Cardiac muscle cell (in vitro differentiated cells and primary cell): ENCODE data around the gene FADS1. TPM values are rescaled to one million over a fixed set of nuclear protein-coding genes. Genes with fewer than 3 reads are reported as not detected.

Source experiments
- DNase-seq, 2 donors: peaks; one replicate each; pipeline versions ENCODE4 v3.0.0 to v3.0.0-alpha.2; 2010 to 2017; ENCODE audit warnings: low read depth in 1 of 2, low spot score in 1 of 2
- H3K27ac ChIP-seq: fragments of 200-600 bp; sonication (generic); 2 replicates; pipeline ENCODE4 v1.5.1; 2016
- H3K27me3 ChIP-seq: fragments of 200-600 bp; sonication (generic); 2 replicates; pipeline ENCODE4 v1.6.0; 2016; ENCODE audit warnings: control low read depth
- H3K36me3 ChIP-seq: fragments of 200-600 bp; sonication (generic); 2 replicates; pipeline ENCODE4 v1.5.1; 2016; ENCODE audit warnings: control low read depth
- H3K4me1 ChIP-seq: fragments of 200-600 bp; sonication (generic); 2 replicates; pipeline ENCODE4 v1.8.1; 2017; ENCODE audit warnings: low read depth, mild to moderate bottlenecking, mixed run types
- H3K4me3 ChIP-seq: fragments of 200-600 bp; sonication (generic); 2 replicates; pipeline ENCODE4 v1.5.1; 2016; ENCODE audit warnings: mild to moderate bottlenecking
- H3K9me3 ChIP-seq: fragments of 200-600 bp; sonication (generic); 2 replicates; pipeline ENCODE4 v1.5.1; 2017; ENCODE audit warnings: low read depth, mild to moderate bottlenecking, control low read depth
- polyA plus RNA-seq: library from polyadenylated mRNA; unstranded; fragments of >200 nt; fragmentation: Nextera tagmentation; extraction: Ambion mirVana; gene quantifications from 2 replicates; pipeline ENCODE4 v1.2.1, GENCODE V29; 2016
- total RNA-seq: library from RNA; depleted of rRNA; stranded (reverse); fragments of >200 nt; gene quantifications from 2 replicates; pipeline ENCODE4 v1.2.3, GENCODE V29; 2016
- TF ChIP-seq, protein P1 (sequence below): IDR thresholded peaks from 2 replicates; pipeline ENCODE4 v1.5.1; 2012; ENCODE audit warnings: low read depth, mild to moderate bottlenecking, low read length

Gene FADS1
- total RNA-seq (114 and 164 TPM in 2 replicates), polyA plus RNA-seq (183 and 249 TPM in 2 replicates)

DNA sequence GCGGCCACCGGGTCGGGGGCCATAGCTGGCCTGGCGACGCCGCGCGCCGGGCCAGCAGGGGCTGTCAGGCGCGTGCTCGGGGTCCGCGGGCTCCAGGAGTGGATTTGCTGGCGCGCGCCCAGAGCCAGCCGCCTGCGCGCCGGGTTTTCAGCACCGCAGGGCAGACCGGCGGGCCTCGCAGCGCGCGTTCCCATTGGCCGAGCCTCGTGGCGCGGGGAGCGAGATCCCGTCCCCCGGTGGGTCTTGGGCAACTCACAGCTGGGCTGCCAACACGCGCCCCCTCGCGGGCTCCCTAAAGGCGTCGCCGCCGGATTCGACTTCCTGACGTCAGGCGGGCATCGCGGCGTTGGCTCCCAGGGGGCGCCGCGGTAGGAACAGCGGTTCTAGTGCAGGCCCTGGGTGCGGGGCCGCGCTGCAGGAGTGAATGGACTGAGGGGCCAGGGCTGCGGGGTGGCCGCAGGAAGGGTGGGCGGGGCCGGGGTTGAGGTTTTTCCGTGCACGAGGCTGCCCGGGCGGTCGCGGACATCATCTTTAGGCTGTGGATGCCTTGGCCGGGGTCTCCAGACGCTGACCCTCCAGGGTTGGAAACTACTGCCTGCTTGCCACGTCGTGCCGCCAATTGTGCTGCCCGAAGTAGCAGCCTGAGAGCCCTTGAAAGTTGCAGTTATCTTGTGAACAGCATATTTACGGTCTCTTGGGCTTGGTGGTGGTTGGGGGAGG lies at the start of gene FADS1:
TSS of gene FADS1 (minus strand) at position 268 of the 720 bp plus-strand sequence. CDS start at position 194, 74 bp downstream.
- Histone ChIP-seq H3K27ac (peak within 1 kb of the TSS; percentile 97), H3K4me3 (peak within 1 kb of the TSS; percentile 59), H3K27me3 (no peaks in the 10 kb centered on the region), H3K4me1 (peaks cover 15% of the 10 kb centered on the region), H3K36me3 (peaks cover 14% of the 10 kb centered on the region), H3K9me3 (no peaks in the 10 kb centered on the region)
- TF ChIP-seq, protein P1, sequence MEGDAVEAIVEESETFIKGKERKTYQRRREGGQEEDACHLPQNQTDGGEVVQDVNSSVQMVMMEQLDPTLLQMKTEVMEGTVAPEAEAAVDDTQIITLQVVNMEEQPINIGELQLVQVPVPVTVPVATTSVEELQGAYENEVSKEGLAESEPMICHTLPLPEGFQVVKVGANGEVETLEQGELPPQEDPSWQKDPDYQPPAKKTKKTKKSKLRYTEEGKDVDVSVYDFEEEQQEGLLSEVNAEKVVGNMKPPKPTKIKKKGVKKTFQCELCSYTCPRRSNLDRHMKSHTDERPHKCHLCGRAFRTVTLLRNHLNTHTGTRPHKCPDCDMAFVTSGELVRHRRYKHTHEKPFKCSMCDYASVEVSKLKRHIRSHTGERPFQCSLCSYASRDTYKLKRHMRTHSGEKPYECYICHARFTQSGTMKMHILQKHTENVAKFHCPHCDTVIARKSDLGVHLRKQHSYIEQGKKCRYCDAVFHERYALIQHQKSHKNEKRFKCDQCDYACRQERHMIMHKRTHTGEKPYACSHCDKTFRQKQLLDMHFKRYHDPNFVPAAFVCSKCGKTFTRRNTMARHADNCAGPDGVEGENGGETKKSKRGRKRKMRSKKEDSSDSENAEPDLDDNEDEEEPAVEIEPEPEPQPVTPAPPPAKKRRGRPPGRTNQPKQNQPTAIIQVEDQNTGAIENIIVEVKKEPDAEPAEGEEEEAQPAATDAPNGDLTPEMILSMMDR = peak; percentile 58
- peak; percentile 97 to 99 for DNase-seq

DNA sequence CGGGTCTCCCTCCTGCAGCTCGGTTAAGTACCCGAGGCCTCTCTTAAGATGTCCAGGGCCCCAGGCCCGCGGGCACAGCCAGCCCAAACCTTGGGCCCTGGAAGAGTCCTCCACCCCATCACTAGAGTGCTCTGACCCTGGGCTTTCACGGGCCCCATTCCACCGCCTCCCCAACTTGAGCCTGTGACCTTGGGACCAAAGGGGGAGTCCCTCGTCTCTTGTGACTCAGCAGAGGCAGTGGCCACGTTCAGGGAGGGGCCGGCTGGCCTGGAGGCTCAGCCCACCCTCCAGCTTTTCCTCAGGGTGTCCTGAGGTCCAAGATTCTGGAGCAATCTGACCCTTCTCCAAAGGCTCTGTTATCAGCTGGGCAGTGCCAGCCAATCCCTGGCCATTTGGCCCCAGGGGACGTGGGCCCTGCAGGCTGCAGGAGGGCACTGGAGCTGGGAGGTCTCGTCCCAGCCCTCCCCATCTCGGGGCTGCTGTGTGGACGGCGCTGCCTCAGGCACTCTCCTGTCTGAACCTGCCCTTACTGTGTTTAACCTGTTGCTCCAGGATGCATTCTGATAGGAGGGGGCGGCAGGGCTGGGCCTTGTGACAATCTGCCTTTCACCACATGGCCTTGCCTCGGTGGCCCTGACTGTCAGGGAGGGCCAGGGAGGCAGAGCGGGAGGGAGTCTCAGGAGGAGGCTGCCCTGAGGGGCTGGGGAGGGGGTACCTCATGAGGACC lies 49.6 kb upstream of the FADS1 start:
- peaks cover 39% of the 10 kb centered on the region for H3K4me1 ChIP-seq
- no peaks in the 10 kb centered on the region for H3K9me3 ChIP-seq
- no peak for DNase-seq
- no peaks in the 10 kb centered on the region for H3K27me3 ChIP-seq
- H3K27ac ChIP-seq = no peak overlapping the region
- H3K36me3 ChIP-seq = peaks cover 8% of the 10 kb centered on the region
- H3K4me3 ChIP-seq = no peak overlapping the region
- TF ChIP-seq, protein P1 = no peak

DNA sequence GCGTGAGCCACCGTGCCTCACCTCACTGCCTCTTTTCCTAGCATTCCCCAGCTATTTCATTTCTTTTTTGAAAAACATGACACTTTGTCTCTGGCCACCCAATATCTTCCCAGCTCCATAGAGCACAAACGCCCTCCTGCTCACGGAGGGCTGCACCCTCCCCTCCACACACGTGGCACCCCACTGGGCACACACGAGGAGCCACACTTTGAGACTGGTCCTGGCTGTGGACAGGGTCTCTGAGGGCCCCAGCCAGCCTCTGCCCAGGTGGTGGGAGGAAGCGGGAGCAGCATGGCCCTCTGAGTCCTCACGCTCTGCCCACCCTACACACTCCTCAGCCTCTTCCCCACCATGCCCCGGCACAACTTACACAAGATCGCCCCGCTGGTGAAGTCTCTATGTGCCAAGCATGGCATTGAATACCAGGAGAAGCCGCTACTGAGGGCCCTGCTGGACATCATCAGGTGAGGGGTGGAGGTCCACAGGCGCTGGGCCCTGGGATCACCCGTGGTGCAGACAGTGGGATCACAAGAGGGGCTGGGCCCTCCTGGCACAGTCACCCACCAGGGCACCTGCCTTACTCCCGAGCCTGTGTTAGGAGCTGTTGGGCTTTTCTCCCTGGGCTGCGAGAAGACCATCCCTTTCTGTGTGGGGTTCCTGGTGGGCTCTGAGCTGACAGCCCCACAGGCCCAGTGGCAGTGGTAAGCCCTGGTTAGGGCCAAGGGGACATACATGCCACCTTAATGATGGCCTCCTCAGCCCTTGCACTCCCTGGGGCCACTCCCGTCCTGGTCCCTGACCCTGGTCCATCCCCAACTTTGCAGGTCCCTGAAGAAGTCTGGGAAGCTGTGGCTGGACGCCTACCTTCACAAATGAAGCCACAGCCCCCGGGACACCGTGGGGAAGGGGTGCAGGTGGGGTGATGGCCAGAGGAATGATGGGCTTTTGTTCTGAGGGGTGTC lies 48.3 kb upstream of the FADS1 start:
- Histone ChIP-seq H3K27ac (no peak overlapping the region), H3K4me1 (peaks cover 28% of the 10 kb centered on the region), H3K27me3 (no peaks in the 10 kb centered on the region), H3K9me3 (no peaks in the 10 kb centered on the region), H3K36me3 (peaks cover 13% of the 10 kb centered on the region), H3K4me3 (no peak overlapping the region)
- DNase-seq = no peak
- TF ChIP-seq, protein P1 = no peak

GRCh38 chr11:61863548-61864081 lies 46.8 kb upstream of the FADS1 start:
- Histone ChIP-seq H3K36me3 (peaks cover 23% of the 10 kb centered on the region), H3K27ac (peak overlapping the region; percentile 93), H3K9me3 (no peaks in the 10 kb centered on the region), H3K4me3 (no peak overlapping the region), H3K27me3 (no peaks in the 10 kb centered on the region), H3K4me1 (peaks cover 18% of the 10 kb centered on the region)
- TF ChIP-seq, protein P1 = no peak
- DNase-seq = no peak
